Kidney tubule cell (primary cell): ENCODE data around the gene FCRL2.

Source experiments
- DNase-seq: peaks from one replicate; pipeline ENCODE4 v3.0.0-alpha.2; 2018; ENCODE audit warnings: low spot score

Gene FCRL2

GRCh38 chr1:157776971-157777391, at the start of gene FCRL2:
TSS of gene FCRL2 (minus strand) at chr1:157777132. CDS start at chr1:157777073, 59 bp downstream.
- DNase-seq = peak; percentile 47

DNA sequence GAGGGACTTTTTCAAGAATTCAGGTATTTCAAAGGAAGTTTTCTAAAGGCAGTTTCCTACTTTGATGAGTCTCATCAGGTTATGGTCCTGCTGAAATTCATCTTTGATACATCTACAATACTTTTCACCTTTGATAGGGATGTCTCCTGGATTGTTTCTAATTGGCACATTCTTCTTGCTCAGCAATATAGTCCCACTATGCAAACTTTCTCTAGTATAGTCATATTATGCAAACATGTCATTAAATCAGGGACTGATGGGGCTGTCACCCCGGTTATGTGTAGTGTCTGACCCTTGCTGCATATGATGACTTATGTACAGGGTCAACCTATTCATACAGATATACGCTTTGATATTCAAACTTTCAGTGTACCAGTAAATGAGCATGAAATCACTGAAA, 43.4 kb upstream of the FCRL2 start:
- no peak for DNase-seq

- no peak for DNase-seq
These were observed 43.0 kb upstream of the FCRL2 start, which contains the start of gene FCRL1 for GRCh38 chr1:157819896-157820295. TSS of gene FCRL1 (minus strand) at chr1:157820120. CDS start at chr1:157820037, 83 bp downstream.

GRCh38 chr1:157819215-157819614, 42.3 kb upstream of the FCRL2 start:
- DNase-seq = no peak

DNA sequence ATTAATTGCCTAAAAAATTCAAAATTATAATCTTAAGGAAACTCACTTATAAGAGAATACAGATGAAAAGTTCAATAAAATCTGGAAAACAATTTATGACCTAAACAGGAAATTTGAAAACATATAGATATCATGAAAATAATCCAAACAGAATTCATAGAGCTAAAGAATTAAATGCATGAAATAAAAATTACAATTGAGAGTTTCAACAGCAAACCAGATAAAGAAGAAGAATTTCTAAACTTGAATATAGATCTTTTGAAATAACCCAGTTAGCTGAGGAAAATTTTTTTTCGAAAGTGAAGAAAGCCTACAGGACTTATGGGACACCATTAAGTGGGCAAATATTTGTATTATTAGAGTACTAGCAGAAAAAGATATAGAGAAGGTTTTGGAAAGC, 36.3 kb upstream of the FCRL2 start:
- DNase-seq = no peak

DNA sequence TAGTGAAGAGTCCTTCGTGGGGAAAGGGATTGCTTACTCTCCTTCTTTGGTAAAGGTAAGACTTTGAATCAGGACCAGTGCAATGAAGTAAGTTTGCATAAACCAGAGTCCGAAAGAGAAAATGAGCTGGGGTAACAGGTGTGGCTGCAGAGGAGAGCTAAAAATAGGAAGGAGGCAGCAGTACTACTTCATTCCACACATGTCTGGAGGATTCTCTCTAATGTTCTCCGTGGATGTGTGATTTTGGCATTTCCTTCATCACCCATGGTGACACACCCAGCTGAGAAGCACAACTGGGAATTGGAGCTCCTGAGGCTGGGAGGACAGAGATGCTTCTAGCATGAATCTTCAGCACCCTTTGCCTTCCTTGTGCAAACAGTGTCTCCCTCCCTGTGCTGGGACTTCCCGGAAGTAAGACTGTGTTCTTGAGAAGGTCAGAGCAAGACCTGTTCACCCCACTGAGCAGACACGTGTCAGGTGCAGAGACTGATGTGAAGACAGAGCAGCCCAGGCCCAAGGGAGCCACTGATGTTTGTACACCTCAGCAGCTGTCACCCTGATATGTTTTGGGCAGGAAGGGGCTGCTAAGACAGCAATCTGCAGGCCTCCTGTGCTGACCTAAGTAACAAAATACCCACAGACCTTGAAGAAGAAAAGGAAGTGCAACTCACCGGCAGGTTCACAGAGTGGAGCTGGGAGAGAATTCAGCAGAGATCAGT, 29.7 kb upstream of the FCRL2 start:
- peak; percentile 53 for DNase-seq

GRCh38 chr1:157803851-157804250, 26.9 kb upstream of the FCRL2 start:
- no peak for DNase-seq

DNA sequence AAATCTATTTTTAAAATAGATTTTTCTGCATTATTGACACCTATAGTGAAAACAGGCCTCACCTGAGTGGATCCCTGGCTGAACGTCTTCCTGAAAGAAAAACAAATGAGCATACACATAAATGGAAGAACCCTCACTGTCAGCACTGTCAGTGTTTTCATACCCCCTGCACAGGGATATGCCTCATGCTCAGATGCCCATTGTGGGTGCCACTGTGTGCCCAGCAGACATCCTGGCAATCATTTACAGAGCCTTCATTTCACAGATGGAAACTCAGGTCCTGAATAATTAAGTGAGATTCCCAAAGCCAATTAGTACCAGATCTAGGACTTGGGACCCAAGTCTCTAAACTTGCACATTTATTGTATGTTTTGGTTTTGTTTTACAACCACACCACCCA, 23.1 kb upstream of the FCRL2 start:
- peak; percentile 62 for DNase-seq

DNA sequence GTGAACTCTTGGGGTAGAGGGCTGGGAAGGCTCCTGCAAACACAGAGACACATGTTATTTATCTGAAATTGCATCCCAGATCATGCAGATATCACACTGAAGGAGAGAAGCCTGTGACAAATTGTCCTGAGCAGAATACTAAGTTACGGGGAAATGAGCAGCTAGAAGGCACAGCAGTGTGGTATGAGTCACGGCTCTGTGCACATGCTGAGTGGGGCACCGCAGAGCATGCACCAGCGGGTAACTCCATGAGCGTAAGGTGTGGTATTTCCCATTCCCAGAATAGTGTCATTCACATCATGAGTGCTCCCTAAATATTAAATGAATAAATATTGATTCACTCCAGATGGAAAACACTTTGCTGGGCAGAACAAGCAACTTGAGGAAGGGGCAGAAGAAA, 21.3 kb upstream of the FCRL2 start:
- DNase-seq = peak; percentile 87

- no peak for DNase-seq
These were observed 8.3 kb upstream of the FCRL2 start for GRCh38 chr1:157785248-157785647.

- no peak for DNase-seq
These were observed 7.9 kb upstream of the FCRL2 start for GRCh38 chr1:157784801-157785200.

DNA sequence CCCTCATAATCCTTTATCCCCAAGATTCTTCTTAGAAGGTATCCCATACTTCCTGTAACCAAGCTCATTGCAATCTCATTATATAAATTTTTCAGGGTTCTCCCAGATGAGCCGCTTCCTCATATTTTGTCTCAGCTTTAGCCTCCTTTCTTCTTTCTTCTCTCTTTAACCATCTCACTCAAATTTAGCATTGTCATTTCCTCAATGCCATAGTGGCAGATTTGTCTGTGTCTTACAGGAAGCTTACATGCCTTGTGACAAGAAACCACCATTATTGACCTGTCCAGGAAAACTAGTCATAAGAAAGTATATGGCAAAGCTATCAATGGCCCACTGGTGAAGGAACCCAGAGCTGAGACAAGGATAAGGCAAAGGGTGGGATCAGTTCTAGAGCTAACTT, 6.0 kb upstream of the FCRL2 start:
- DNase-seq = no peak

DNA sequence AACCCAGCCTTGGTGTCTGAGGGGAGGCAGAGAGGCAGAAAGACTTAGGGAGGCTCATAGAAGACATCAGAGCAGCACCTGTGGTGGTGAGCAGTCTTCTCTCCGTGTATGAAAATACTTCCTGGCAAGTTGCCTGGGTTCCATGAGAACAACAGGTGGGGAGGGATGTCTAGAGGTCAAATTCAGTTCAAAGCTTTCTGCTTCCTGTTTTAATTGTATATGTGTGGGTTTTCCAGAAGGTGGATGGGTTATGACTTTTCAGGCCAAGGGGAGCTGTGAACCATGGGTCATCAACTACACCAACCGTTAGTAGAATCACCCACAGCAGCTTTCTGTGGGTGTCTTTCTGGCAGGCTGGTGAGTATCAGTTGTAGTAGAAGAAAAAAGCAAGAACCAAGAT, 4.1 kb upstream of the FCRL2 start:
- peak; percentile 25 for DNase-seq

- no peak for DNase-seq
These were observed 1.6 kb downstream of the FCRL2 start for GRCh38 chr1:157775101-157775870.

GRCh38 chr1:157774412-157774811, 2.5 kb downstream of the FCRL2 start:
- peak; percentile 3 for DNase-seq

DNA sequence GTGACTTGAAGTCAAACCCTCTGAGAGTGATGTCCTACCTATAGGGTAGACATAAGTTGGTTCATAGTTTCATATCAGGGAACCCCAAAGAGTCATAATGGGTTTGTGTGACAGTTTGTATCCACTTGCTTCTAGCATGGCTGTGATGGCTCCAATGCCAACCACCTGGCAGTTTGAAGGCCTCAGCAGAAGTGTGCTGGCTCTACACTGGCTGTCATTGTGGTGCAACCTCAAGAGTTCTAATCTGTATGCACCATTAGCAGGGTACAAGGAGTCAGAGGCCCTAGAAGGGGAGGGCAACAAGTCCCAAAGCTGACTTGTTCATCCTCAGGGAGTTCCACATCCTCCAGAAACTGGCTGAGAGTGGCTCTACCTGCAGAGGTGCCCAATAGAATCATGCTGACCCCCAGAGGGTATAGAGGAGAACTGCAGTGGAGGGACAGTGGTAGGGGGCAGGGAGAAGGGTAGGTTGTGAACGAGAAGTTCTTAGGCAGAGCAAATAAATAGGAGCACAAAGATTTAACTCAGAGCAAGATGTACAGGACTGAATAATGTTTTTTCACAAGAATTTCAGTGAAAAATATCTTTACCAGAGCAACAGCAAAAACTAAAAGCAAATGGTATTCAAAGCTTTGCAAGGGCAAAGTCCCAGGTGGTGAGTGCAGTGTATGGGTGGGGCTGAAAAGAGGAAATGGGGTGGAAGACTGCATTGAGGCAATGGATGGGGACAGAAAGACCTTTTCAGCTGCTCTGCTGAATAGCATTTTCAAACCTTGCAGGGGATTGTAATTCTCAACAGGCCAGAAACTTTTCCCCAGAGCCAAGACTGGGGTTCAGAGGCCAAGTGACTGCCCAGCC, 3.2 kb downstream of the FCRL2 start:
- DNase-seq = no peak

DNA sequence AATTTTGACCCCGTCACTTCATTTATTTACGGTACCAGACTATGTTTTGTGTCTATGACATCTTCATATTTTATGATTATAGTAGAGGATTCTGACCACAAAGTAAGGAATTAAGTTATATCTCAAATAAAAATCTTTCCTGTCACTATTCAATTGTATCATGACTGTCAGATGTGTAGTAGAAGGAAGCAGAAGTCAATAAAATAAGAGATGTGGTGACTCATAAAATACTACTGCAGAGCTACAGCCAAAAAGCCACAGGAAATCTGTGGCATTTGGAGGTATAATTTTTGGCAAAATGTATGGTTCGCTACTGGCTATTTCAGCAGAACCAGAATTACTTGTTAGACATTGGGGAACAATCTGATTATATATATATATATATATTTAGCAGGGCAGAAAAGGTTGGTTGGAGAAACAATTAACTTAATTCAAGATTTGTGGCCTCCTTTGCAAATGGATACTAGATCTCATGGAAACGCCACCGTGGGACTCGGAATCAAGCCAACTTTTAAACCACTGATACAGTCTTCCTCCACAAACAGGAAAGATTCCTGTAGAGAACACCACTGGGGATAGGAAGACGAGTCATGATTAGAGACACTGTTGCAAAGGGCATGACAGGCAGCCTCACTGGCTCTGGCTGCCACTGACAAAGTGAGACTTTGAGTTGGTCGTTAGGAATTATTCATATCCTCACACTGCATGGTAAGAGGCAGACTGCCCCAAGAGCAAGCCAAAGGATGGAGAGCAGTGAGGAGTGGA, 5.1 kb downstream of the FCRL2 start:
- DNase-seq = peak; percentile 40

DNA sequence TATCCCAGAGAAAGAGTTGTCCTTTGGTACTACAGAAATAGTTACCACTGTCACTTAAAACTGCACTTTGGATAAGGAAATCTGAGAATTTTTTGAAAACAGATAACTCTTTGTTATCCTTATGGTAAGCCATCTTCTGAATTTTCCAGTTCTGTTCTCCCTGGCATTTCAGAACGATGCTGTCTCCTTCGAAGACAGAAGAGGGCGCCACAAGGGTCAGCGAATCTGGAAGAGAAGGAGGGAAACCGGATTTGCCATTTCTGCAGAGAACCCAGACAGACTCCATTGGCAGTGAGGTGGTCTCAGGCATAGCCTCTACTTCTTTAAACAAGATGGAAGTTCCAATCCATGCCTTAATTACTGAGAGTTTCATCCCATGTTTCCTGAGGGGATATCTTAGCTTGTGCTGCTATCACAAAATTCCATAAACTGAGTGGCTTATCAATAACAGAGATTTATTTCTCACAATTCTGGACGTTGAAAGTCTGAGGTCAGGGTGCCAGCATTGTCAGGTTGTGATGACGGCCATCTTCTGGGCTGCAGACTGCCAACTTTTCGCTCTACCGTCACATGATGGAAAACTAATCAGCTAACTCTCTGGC, 6.4 kb downstream of the FCRL2 start:
- DNase-seq = peak; percentile 11

GRCh38 chr1:157766792-157767191, 10.1 kb downstream of the FCRL2 start:
- DNase-seq = no peak

- DNase-seq = no peak
These were observed 18.9 kb downstream of the FCRL2 start for GRCh38 chr1:157758018-157758417.

DNA sequence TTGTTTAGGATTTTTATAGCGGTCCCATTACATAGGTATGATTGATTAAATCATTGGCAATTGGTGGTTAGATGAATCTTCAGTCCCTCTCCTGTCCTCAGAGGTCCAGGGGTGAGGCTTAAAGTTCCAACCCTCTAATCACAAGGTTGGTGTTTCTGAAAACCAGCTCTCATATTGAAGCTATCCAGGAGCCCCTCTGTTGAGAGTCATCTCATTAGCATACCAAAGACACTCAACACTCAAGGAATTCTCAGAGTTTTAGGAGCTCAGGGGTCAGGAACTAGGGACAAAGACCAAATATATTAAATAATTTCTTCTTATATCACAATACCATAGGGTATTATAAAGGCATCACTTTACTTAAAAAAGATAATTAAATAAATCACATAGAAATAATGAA, 23.3 kb downstream of the FCRL2 start:
- no peak for DNase-seq
